ENCODE data around the gene ACSF3. TPM values are rescaled to one million over a fixed set of nuclear protein-coding genes. Genes with fewer than 3 reads are reported as not detected.

ACSF3 gene
- total RNA-seq, 6 experiments from 2014 or later, result 18.4 to 24.2 (median 21.2) TPM

GRCh38 chr16:89179148-89179484 lies 85.5 kb downstream of the ACSF3 start:
- TF ChIP-seq, protein P1, sequence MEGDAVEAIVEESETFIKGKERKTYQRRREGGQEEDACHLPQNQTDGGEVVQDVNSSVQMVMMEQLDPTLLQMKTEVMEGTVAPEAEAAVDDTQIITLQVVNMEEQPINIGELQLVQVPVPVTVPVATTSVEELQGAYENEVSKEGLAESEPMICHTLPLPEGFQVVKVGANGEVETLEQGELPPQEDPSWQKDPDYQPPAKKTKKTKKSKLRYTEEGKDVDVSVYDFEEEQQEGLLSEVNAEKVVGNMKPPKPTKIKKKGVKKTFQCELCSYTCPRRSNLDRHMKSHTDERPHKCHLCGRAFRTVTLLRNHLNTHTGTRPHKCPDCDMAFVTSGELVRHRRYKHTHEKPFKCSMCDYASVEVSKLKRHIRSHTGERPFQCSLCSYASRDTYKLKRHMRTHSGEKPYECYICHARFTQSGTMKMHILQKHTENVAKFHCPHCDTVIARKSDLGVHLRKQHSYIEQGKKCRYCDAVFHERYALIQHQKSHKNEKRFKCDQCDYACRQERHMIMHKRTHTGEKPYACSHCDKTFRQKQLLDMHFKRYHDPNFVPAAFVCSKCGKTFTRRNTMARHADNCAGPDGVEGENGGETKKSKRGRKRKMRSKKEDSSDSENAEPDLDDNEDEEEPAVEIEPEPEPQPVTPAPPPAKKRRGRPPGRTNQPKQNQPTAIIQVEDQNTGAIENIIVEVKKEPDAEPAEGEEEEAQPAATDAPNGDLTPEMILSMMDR (IDR thresholded peaks at IDR 0.05), result no peak
- Mint-ChIP-seq H3K4me3 (no peak overlapping the region), H3K9me3 (no peaks in the 10 kb centered on the region), H3K27me3 (ENCODE audit: insufficient read depth) (peaks cover 2% of the 10 kb centered on the region), H3K36me3 (ENCODE audit: low read depth) (no peaks in the 10 kb centered on the region), H3K27ac (no peak overlapping the region), H3K4me1 (ENCODE audit: low read depth) (no peaks in the 10 kb centered on the region)
- no peak for DNase-seq

GRCh38 chr16:89179656-89180315 lies 86.1 kb downstream of the ACSF3 start:
- DNase-seq, result no peak
- TF ChIP-seq, protein P1 (IDR thresholded peaks at IDR 0.05), result no peak
- Mint-ChIP-seq H3K36me3 (ENCODE audit: low read depth) (no peaks in the 10 kb centered on the region), H3K4me3 (no peak overlapping the region), H3K4me1 (ENCODE audit: low read depth) (no peaks in the 10 kb centered on the region), H3K27ac (no peak overlapping the region), H3K27me3 (ENCODE audit: insufficient read depth) (peaks cover 2% of the 10 kb centered on the region), H3K9me3 (no peaks in the 10 kb centered on the region)

GRCh38 chr16:89183463-89183862 lies 89.8 kb downstream of the ACSF3 start:
- Mint-ChIP-seq H3K4me1 (ENCODE audit: low read depth) (no peaks in the 10 kb centered on the region), H3K4me3 (no peak overlapping the region), H3K9me3 (no peaks in the 10 kb centered on the region), H3K36me3 (ENCODE audit: low read depth) (no peaks in the 10 kb centered on the region), H3K27ac (no peak overlapping the region), H3K27me3 (ENCODE audit: insufficient read depth) (peaks cover 5% of the 10 kb centered on the region)
- no peak for DNase-seq
- TF ChIP-seq, protein P1 (IDR thresholded peaks at IDR 0.05), result no peak

DNA sequence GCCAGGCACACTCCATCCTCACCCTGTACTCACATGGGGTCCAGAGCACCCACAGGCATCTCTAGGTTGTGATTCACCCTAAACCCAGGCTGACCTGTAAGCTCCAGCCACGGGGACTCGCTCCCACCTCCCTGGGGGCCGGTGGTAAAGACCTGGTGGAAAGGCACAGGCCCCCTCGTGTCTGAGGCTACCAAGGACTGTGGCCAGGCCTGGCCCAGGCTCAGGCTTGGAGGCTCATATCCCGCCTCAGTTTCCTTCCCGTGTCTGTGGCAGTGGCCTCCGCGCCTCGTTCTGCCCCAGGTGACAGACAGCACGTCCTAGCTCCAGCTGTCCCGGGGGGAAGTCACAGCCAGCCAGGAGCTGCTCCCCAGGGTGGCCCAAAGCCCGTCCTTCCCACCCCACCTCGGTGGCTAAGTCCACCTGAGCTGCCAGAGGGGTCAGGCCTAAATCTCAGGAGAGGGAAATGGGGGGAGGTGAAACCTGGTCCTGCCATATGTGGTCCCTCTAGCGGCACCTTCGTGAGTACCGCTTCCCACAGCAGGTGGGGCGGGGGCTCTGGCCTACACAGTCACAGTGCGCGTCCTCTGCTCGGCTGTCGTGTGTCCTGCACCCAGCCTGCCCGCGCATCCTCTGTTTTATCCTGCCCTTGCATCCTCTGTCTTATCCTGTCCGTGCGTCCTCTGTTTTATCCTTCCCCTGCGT lies 90.5 kb downstream of the ACSF3 start:
- TF ChIP-seq, protein P1 (IDR thresholded peaks at IDR 0.05), result no peak
- H3K9me3 Mint-ChIP-seq, result no peaks in the 10 kb centered on the region
- DNase-seq, result no peak
- no peak overlapping the region for H3K27ac Mint-ChIP-seq
- peaks cover 6% of the 10 kb centered on the region for H3K27me3 Mint-ChIP-seq (ENCODE audit: insufficient read depth)
- no peaks in the 10 kb centered on the region for H3K4me1 Mint-ChIP-seq (ENCODE audit: low read depth)
- no peaks in the 10 kb centered on the region for H3K36me3 Mint-ChIP-seq (ENCODE audit: low read depth)
- no peak overlapping the region for H3K4me3 Mint-ChIP-seq

- no peak overlapping the region for H3K27ac Mint-ChIP-seq
- DNase-seq, result no peak
- no peak overlapping the region for H3K4me3 Mint-ChIP-seq
- H3K9me3 Mint-ChIP-seq, result no peaks in the 10 kb centered on the region
- peaks cover 6% of the 10 kb centered on the region for H3K27me3 Mint-ChIP-seq (ENCODE audit: insufficient read depth)
- H3K36me3 Mint-ChIP-seq (ENCODE audit: low read depth), result no peaks in the 10 kb centered on the region
- H3K4me1 Mint-ChIP-seq (ENCODE audit: low read depth), result no peaks in the 10 kb centered on the region
- TF ChIP-seq, protein P1 (IDR thresholded peaks at IDR 0.05), result no peak
These were observed 91.0 kb downstream of the ACSF3 start for GRCh38 chr16:89184677-89184932.

Data from HFFc6 (cell line).